ENCODE measurements around the gene NDUFA13.

Gene NDUFA13

DNA sequence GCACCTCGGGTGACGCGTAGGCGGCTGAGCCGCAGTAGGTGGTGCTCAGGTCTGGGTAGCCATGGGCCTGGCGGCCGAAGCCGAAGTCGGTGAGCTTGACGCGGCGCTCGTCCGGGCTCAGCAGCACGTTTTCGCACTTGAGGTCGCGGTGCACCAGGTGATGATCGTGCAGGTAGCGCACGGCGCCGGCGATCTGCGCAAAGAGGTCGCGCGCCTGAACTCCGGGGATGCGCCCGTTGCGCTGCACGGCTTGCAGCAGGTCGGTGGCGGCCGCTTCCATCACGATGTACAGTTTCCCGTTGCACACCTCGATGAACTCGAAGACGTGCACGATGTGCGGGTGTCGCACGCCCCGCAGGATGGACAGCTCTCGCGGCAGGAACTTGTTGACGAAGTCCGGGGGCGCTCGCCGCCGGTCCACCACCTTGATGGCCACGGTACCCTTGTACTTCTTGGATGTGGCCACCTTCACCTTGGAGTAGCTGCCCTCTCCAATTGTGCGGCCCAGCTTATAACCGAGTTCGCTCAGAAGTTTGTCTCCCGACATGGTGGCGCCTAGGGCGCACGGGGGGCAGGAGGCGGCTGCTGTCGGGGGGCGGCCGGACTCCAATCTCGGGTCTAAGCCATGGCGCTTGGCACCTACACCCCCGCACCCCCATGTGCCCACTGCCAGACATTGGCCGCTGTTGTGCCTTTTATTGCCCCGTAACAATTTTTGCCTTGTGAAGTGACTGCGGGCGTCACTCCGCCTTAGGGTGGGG lies 964 bp upstream of the NDUFA13 start, which contains the start of gene TSSK6:
Gene TSSK6, minus strand, starts transcription at position 668 of the 761 bp plus-strand sequence. Its CDS starts 121 bp downstream, at position 547.
- TF ChIP-seq, protein P1, sequence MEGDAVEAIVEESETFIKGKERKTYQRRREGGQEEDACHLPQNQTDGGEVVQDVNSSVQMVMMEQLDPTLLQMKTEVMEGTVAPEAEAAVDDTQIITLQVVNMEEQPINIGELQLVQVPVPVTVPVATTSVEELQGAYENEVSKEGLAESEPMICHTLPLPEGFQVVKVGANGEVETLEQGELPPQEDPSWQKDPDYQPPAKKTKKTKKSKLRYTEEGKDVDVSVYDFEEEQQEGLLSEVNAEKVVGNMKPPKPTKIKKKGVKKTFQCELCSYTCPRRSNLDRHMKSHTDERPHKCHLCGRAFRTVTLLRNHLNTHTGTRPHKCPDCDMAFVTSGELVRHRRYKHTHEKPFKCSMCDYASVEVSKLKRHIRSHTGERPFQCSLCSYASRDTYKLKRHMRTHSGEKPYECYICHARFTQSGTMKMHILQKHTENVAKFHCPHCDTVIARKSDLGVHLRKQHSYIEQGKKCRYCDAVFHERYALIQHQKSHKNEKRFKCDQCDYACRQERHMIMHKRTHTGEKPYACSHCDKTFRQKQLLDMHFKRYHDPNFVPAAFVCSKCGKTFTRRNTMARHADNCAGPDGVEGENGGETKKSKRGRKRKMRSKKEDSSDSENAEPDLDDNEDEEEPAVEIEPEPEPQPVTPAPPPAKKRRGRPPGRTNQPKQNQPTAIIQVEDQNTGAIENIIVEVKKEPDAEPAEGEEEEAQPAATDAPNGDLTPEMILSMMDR (IDR thresholded peaks at IDR 0.05; ENCODE audit: insufficient read depth, low read length, poor library complexity, severe bottlenecking), result no peak
- TF ChIP-seq EZH2phosphoT487 (conservative IDR thresholded peaks at IDR 0.05; ENCODE audit: low read length), result no peak
- H4K20me1 ChIP-seq (ENCODE audit: low read depth, low read length), result no peaks in the 10 kb centered on the region
- H3F3A ChIP-seq (ENCODE audit: insufficient read depth), result peaks cover 14% of the 10 kb centered on the region
- H3K9ac ChIP-seq (ENCODE audit: low read length), result peak within 1 kb of the TSS; percentile 67
- no peaks in the 10 kb centered on the region for H3K9me3 ChIP-seq (ENCODE audit: insufficient read depth, low read length)
- no peaks in the 10 kb centered on the region for H3K27me3 ChIP-seq (ENCODE audit: low read length)
- H3K4me3 ChIP-seq (ENCODE audit: insufficient read depth, low read length, poor library complexity, severe bottlenecking), result peak within 1 kb of the TSS; percentile 61
- H3K4me2 ChIP-seq (ENCODE audit: low read depth, low read length, poor library complexity, severe bottlenecking), result peak within 1 kb of the TSS; percentile 62
- no peaks in the 10 kb centered on the region for H3K9me2 ChIP-seq (replicated peaks; ENCODE audit: insufficient read depth, low read length)
- 0 out of 2 replicates have a peak, but pooled peaks cover 1% of the 10 kb centered on the region for H3K36me3 ChIP-seq (ENCODE audit: low read length)
- H2AFZ ChIP-seq (ENCODE audit: low read depth, low read length, severe bottlenecking), result peak within 1 kb of the TSS; percentile 50
- H3K79me2 ChIP-seq (ENCODE audit: insufficient read depth, low read length), result peaks cover 40% of the 10 kb centered on the region
- H3K27ac ChIP-seq (ENCODE audit: low read depth, low read length), result peak within 1 kb of the TSS; percentile 65

DNA sequence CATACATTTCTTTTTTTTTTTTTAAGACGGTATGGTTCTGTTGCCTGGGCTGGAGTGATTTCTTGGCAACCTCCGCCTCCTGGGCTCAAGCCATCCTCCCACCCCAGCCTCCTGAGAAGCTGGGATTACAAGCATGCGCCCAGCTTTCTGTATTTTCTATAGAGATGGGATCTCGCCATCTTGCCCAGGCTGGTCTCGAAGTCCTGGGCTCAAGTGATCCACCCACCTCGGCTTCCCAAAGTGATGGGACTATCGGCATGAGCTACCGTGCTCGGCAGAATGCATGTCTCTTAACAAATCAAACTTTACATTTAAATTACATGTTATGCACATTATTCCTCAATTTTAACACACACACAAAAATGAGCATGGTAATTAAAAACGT lies 1.2 kb downstream of the NDUFA13 start:
- H3K9me3 ChIP-seq (ENCODE audit: insufficient read depth, low read length), result no peaks in the 10 kb centered on the region
- no peaks in the 10 kb centered on the region for H4K20me1 ChIP-seq (ENCODE audit: low read depth, low read length)
- H3F3A ChIP-seq (ENCODE audit: insufficient read depth), result peaks cover 12% of the 10 kb centered on the region
- peak overlapping the region; percentile 62 for H3K4me2 ChIP-seq (ENCODE audit: low read depth, low read length, poor library complexity, severe bottlenecking)
- H3K9me2 ChIP-seq (replicated peaks; ENCODE audit: insufficient read depth, low read length), result no peaks in the 10 kb centered on the region
- H3K27me3 ChIP-seq (ENCODE audit: low read length), result no peaks in the 10 kb centered on the region
- peak overlapping the region; percentile 65 for H3K27ac ChIP-seq (ENCODE audit: low read depth, low read length)
- TF ChIP-seq EZH2phosphoT487 (conservative IDR thresholded peaks at IDR 0.05; ENCODE audit: low read length), result no peak
- peak overlapping the region; percentile 67 for H3K9ac ChIP-seq (ENCODE audit: low read length)
- peak overlapping the region; percentile 61 for H3K4me3 ChIP-seq (ENCODE audit: insufficient read depth, low read length, poor library complexity, severe bottlenecking)
- H3K79me2 ChIP-seq (ENCODE audit: insufficient read depth, low read length), result peaks cover 62% of the 10 kb centered on the region
- H3K36me3 ChIP-seq (ENCODE audit: low read length), result 0 out of 2 replicates have a peak, but pooled peaks cover 7% of the 10 kb centered on the region
- H2AFZ ChIP-seq (ENCODE audit: low read depth, low read length, severe bottlenecking), result no peak overlapping the region

DNA sequence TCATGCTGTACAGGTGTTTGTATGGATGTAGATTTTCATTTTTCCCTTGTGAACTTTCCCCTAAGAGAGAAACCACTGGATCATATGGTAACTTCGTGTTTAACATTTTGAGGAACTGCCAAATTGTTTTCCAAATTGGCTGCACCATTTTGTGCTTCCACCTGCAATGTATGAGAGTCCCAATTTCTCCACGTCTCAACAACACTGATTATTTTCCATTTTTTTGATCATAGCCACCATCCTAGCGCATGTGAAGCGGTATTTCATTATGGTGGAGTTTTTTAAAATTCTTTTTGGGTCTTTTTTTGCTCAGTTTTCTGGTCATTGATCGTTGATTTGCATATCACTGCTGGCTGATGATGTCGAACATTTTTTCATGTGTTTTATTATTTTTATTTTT lies 5.0 kb downstream of the NDUFA13 start:
- H3K36me3 ChIP-seq (ENCODE audit: low read length), result 0 out of 2 replicates have a peak, but pooled peaks cover 7% of the 10 kb centered on the region
- H3K9me3 ChIP-seq (ENCODE audit: insufficient read depth, low read length), result no peaks in the 10 kb centered on the region
- no peak overlapping the region for H3K4me2 ChIP-seq (ENCODE audit: low read depth, low read length, poor library complexity, severe bottlenecking)
- H2AFZ ChIP-seq (ENCODE audit: low read depth, low read length, severe bottlenecking), result no peak overlapping the region
- peak overlapping the region; percentile 26; the same call in 1 of the 2 replicates for H3K27ac ChIP-seq (ENCODE audit: low read depth, low read length)
- no peaks in the 10 kb centered on the region for H3K27me3 ChIP-seq (ENCODE audit: low read length)
- no peaks in the 10 kb centered on the region for H4K20me1 ChIP-seq (ENCODE audit: low read depth, low read length)
- no peak for TF ChIP-seq EZH2phosphoT487 (conservative IDR thresholded peaks at IDR 0.05; ENCODE audit: low read length)
- TF ChIP-seq, protein P1 (IDR thresholded peaks at IDR 0.05; ENCODE audit: insufficient read depth, low read length, poor library complexity, severe bottlenecking), result no peak
- no peaks in the 10 kb centered on the region for H3K9me2 ChIP-seq (replicated peaks; ENCODE audit: insufficient read depth, low read length)
- H3F3A ChIP-seq (ENCODE audit: insufficient read depth), result peaks cover 42% of the 10 kb centered on the region
- H3K79me2 ChIP-seq (ENCODE audit: insufficient read depth, low read length), result peaks cover 96% of the 10 kb centered on the region
- H3K4me3 ChIP-seq (ENCODE audit: insufficient read depth, low read length, poor library complexity, severe bottlenecking), result no peak overlapping the region
- H3K9ac ChIP-seq (ENCODE audit: low read length), result no peak overlapping the region

DNA sequence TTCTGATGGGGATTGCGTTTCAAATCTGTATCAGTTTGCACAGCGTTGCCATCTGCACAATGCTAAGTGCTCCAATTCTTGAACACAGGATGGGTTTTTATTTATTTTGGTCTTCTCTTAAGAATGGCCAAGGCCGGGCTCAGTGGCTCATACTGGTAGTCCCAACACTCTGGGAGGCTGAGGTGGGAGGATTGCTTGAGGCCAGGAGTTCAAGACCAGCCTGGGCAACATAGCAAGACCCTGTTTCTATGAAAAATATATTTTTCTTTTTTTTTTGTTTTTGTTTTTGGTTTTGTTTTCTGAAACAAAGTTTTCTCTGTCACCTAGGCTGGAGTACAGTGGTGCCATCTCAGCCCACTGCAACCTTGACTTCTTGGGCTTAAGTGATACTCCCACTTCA lies 7.2 kb downstream of the NDUFA13 start:
- Histone ChIP-seq H3K27me3 (ENCODE audit: low read length) (no peaks in the 10 kb centered on the region), H3K4me3 (ENCODE audit: insufficient read depth, low read length, poor library complexity, severe bottlenecking) (peak overlapping the region; percentile 16), H3K9me2 (replicated peaks; ENCODE audit: insufficient read depth, low read length) (no peaks in the 10 kb centered on the region), H3K4me2 (ENCODE audit: low read depth, low read length, poor library complexity, severe bottlenecking) (peak overlapping the region; percentile 72), H3F3A (ENCODE audit: insufficient read depth) (peaks cover 40% of the 10 kb centered on the region), H3K9me3 (ENCODE audit: insufficient read depth, low read length) (no peaks in the 10 kb centered on the region), H3K36me3 (ENCODE audit: low read length) (0 out of 2 replicates have a peak, but pooled peaks cover 7% of the 10 kb centered on the region), H4K20me1 (ENCODE audit: low read depth, low read length) (no peaks in the 10 kb centered on the region), H3K27ac (ENCODE audit: low read depth, low read length) (peak overlapping the region; percentile 93), H3K9ac (ENCODE audit: low read length) (peak overlapping the region; percentile 54), H2AFZ (ENCODE audit: low read depth, low read length, severe bottlenecking) (no peak overlapping the region), H3K79me2 (ENCODE audit: insufficient read depth, low read length) (peaks cover 75% of the 10 kb centered on the region)
- no peak for TF ChIP-seq EZH2phosphoT487 (conservative IDR thresholded peaks at IDR 0.05; ENCODE audit: low read length)
- TF ChIP-seq, protein P1 (IDR thresholded peaks at IDR 0.05; ENCODE audit: insufficient read depth, low read length, poor library complexity, severe bottlenecking), result no peak
